GM12873 (cell line): Measurements from ENCODE around the gene STEAP4.

Source experiments
- CTCF ChIP-seq: IDR thresholded peaks from 2 replicates; pipeline ENCODE4 v1.5.1; 2012; ENCODE audit warnings: low read depth, mild to moderate bottlenecking, moderate library complexity, low read length, control low read depth; ENCODE audit not compliant: insufficient read depth; ENCODE audit errors: missing control alignments

STEAP4 gene

GRCh38 chr7:88302486-88302885, 4.2 kb downstream of the STEAP4 start:
- TF ChIP-seq CTCF, result no peak

DNA sequence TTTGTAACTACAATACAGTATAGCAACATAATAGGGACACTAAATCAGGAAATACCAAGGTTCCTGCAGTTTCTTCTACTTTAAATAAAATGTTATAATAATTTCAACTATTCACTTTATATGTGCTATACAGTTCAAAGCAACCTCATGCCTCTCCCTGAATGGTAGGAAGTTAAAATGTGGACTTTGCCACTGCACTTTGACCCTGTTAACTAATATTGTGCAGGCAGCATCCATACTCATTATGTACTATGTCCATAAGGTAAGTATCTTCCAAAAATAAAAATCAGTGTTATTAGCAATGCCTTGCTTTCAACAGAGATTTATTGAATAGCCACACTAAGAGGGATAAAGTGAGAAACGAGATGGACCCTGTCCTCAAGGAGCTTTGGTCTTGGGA, 4.8 kb downstream of the STEAP4 start:
- TF ChIP-seq CTCF, result no peak

DNA sequence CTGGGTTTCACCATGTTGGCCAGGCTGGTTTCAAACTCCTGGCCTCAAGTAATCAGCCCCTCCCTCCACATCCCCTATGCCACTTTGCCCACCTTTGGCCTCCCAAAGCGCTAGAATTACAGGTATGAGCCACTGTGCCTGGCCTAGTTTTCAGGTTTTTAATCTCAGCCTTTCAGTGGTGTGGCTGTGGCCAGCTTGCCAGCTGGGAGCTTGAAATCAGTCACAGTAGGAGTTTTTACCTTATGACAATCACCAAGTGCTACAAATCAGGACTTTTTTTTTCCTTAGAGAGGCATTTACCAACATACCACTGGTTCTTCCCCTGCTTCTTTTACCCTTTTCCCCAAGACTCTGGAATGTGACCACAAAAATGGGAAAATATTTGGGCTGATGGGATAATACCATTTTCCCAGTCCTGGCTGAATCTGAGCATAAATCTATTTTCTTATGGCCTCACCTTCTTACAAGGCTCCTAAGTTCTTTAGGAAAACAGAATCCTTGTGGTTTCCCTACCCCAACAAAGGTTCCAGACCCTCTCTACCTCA, 6.2 kb downstream of the STEAP4 start:
- no peak for TF ChIP-seq CTCF

DNA sequence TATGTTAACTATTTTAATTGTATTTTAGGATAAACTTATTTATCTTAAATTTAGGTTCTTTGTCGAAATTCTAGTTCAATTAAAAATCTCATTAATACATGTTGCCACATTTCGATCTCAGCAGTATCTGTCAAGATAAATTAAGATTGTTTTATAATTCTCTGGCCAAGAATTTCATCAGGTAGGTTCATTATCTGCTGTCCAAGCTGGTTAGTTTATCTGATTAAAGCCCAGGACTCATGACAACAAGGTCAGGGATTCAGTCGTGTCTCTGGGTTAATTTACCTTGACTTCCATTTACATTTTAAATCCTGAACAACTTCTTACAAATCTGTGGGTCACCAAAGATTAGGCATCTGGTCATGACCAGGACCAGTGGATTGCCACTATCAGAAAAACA, 7.6 kb downstream of the STEAP4 start:
- no peak for TF ChIP-seq CTCF

DNA sequence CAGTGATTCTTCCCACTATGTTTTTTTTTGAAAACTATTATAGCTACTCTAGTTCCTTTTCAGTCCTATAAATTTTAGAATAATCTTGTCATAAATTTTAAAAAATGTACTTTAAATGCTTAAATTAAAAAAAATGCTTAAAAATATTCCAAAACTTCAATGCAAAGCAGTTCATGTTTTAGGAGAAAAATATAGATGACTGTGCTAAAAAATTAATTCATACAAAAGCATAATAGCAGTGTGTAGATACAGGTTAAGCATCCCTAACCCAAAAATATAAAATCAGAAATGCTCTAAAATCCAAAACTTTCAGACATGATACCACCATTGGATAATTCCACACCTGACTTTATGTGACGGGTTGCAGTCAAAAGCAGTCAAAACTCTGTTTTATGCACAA, 12.8 kb downstream of the STEAP4 start:
- TF ChIP-seq CTCF, result no peak

DNA sequence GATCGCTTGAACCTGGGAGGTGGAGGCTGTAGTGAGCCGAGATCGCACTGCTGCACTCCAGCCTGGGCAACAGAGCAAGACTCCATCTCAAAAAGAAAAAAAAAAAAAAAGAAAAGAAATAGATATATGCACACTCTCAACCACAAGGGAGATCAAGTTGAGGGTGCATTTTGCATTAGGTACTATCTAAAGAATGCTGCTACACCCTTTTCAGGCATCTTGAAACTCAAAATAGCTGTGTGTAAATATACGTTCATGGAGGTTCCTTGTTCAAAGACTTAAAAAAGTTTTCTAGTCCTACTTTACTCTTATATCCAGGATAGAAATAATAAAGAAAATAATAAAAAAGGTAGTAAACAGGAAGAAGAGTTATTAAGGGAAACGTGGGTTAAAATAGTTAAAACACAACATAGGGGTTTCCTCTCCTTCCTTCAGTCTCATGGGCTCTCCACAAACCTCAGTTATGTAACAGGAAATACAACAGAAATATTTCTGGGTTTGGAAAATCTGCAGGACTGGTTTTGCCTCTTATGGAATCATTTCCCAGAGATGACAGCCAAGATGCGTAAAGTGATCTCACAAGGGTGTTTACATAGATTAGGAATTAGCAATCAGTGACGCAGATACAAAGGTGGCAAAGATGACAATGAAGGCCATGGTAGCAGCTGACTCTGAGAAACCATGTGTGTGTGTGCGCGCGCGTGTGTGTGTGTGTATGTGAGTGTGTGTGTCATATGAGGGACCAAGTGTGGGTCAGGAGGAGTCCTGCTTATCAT, 15.1 kb downstream of the STEAP4 start:
- no peak for TF ChIP-seq CTCF

DNA sequence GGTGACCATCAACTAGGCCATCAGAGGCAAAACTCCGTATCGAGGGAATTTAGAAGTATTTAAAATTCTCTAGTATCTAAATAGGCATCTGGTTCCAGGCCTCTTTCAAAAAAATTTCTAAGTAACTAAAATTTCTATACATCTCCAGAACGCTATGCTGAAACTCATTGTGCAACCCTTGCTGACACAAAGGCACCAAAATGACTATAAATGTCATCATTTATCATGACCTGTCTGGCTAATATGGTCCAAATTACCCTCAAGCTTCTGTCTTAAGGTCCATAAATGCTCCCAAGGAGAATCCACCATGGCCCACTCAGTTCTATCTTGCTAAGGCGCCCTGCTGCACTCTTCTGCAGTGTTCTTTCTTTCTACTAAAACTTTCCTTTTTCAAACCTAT, 16.2 kb downstream of the STEAP4 start:
- no peak for TF ChIP-seq CTCF
